ENCODE data around the gene TSHZ2.

DNA sequence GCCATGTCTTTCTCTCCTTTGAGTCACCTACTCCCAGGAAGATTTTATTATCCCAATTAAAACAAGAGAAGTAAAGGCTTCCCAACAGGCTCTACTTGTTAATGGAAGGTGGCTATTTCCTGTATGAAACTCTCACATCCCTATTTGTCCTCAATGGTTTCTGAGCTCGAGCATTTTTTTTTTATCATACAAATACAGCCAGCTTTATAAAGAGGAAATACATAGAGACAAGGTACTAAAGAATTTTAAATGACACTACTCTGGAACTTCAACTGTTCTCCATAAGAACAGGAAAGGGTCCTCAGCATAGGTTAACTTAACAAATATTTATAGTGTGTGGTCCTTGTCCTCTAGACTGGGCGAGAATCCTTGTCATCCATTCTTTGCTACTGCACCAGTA lies 41.0 kb downstream of the TSHZ2 start:
- TF ChIP-seq FOXP2 (optimal IDR thresholded peaks at IDR 0.05; ENCODE audit: borderline replicate concordance, extremely low read depth, extremely low read length, insufficient read depth) (no peak), SIN3A (IDR thresholded peaks at IDR 0.05; ENCODE audit: borderline replicate concordance, insufficient read depth, low read length) (no peak)

Data from PFSK-1 (cell line).